Measurements from ENCODE around the gene CCDC50.

The CCDC50 gene

DNA sequence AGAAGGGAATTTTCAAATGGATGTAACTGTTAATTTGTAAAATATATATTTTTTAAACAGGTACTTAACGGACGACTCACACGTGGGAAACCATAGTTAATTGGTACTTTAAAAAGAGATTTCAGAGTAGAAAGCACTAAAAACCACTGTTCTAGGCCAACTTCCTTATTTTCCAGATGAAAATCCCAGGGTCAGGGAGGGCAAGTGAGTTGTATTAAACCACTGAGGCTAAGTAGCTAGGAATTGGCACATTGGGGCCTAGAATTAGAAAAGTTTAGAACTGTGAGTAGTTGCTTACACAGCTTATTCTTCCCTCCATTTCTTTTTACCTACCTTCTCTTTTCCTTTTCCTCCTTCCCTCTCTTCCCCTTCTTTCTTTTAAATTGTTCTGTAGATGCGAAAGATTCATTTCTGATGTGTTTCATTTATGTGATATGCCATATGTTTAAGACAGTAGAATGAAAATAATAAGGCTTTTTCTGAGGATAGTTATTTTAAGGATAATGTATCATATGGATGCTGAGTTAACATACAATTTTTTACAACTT lies 5.2 kb downstream of the CCDC50 start:
- TF ChIP-seq ARNT (IDR thresholded peaks at IDR 0.05) (no peak), LEF1 (IDR thresholded peaks at IDR 0.05; ENCODE audit: borderline replicate concordance) (no peak), SUZ12 (IDR thresholded peaks at IDR 0.05) (no peak), ZNF384 (IDR thresholded peaks at IDR 0.05) (no peak), HDGF (IDR thresholded peaks at IDR 0.05; ENCODE audit: borderline replicate concordance) (no peak), ELF4 (IDR thresholded peaks at IDR 0.05) (no peak), L3MBTL2 (conservative IDR thresholded peaks at IDR 0.05) (no peak), NFRKB (IDR thresholded peaks at IDR 0.05) (no peak), SP1 (IDR thresholded peaks at IDR 0.05) (no peak), FOXM1 (IDR thresholded peaks at IDR 0.05; ENCODE audit: borderline replicate concordance) (no peak), FOXA1 (IDR thresholded peaks at IDR 0.05) (no peak), BHLHE40 (IDR thresholded peaks at IDR 0.05; ENCODE audit: borderline replicate concordance) (no peak), TARDBP (IDR thresholded peaks at IDR 0.05) (no peak), FOXK2 (IDR thresholded peaks at IDR 0.05) (no peak), CTBP1 (IDR thresholded peaks at IDR 0.05; ENCODE audit: borderline replicate concordance) (no peak)
- TF ChIP-seq, protein P1, sequence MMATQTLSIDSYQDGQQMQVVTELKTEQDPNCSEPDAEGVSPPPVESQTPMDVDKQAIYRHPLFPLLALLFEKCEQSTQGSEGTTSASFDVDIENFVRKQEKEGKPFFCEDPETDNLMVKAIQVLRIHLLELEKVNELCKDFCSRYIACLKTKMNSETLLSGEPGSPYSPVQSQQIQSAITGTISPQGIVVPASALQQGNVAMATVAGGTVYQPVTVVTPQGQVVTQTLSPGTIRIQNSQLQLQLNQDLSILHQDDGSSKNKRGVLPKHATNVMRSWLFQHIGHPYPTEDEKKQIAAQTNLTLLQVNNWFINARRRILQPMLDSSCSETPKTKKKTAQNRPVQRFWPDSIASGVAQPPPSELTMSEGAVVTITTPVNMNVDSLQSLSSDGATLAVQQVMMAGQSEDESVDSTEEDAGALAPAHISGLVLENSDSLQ (IDR thresholded peaks at IDR 0.05), result no peak
- no peak for DNase-seq (ENCODE audit: extremely low spot score)
- ChIA-PET POLR2A (no interaction called here), CTCF (no interaction called here)

DNA sequence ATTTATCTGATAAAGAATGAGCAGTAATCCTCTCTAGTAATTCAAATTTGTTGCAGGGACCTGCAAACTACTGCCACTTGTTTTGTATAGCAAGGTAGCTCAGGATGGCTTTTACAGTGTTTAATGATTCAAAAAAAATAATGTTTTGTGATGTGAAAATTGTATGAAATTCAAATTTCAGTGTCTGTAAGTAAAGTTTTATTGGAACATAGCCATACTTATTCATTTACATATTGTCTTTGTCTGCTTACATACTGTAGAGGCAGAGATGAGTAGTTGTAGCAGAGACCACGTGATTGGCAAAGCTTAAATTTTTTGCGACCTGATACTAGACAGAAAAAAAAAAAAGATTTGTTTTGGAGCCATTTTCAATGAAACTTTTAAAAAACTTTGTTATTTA lies 7.6 kb downstream of the CCDC50 start:
- POLR2A ChIA-PET, result interaction anchor here (0.7 kb wide), 1 partner anchor 71 kb away, joined by 3 read pairs; no protein-coding TSS in a partner anchor
- no peak for TF ChIP-seq TARDBP (IDR thresholded peaks at IDR 0.05)
- TF ChIP-seq BHLHE40 (IDR thresholded peaks at IDR 0.05; ENCODE audit: borderline replicate concordance), result no peak
- TF ChIP-seq HDGF (IDR thresholded peaks at IDR 0.05; ENCODE audit: borderline replicate concordance), result no peak
- no peak for TF ChIP-seq LEF1 (IDR thresholded peaks at IDR 0.05; ENCODE audit: borderline replicate concordance)
- TF ChIP-seq FOXK2 (IDR thresholded peaks at IDR 0.05), result no peak
- TF ChIP-seq CTBP1 (IDR thresholded peaks at IDR 0.05; ENCODE audit: borderline replicate concordance), result no peak
- TF ChIP-seq FOXM1 (IDR thresholded peaks at IDR 0.05; ENCODE audit: borderline replicate concordance), result no peak
- TF ChIP-seq, protein P1 (IDR thresholded peaks at IDR 0.05), result no peak
- TF ChIP-seq ARNT (IDR thresholded peaks at IDR 0.05), result no peak
- no peak for TF ChIP-seq L3MBTL2 (conservative IDR thresholded peaks at IDR 0.05)
- TF ChIP-seq ELF4 (IDR thresholded peaks at IDR 0.05), result no peak
- no peak for TF ChIP-seq NFRKB (IDR thresholded peaks at IDR 0.05)
- TF ChIP-seq SUZ12 (IDR thresholded peaks at IDR 0.05), result no peak
- no peak for TF ChIP-seq SP1 (IDR thresholded peaks at IDR 0.05)
- CTCF ChIA-PET, result no interaction called here
- DNase-seq (ENCODE audit: extremely low spot score), result no peak

DNA sequence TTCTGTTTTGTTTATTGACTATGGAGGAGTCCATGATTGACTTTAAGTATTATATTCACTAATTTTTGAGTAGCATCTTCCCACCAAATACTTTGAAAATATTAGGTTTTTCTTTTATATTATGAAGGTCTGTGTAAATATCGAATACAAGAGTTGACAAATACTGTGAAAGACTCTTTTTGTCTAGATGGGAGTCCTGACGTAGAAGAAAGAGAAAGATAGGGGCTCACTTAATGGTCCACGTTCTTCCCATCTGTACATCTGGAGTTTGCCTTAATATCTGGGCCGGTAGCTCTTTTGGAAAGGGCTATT lies 8.9 kb downstream of the CCDC50 start:
- ChIA-PET POLR2A (no interaction called here), CTCF (no interaction called here)

DNA sequence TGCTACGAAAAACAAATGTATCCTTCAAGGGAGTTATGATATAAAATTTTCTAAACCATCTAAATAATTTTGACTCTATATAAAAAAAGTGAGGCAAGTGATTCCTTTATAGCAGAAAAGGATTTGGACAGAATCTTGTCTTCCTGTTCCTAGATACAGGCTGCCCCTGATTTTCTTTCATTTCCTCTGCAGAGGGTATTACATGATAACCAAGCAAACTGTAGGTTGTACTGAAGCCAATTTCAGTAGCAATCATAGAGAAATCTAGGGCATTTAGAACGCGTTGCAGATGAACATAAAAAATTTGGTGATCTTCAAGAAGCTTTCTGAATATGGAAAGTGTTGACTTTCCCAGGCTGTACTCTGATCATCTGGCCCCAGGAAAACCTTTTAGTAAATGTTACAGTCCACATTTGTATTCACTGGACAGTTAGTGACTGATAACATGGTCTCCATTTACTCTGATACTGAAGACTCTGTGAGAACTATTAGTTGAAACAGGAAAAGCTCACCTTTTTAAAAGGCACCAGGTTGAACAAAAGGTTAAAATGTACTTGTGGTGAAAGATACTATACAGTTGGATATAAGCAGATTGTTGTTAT lies 10.2 kb downstream of the CCDC50 start:
- no peak for DNase-seq (ENCODE audit: extremely low spot score)
- POLR2A ChIA-PET, result no interaction called here

More for the DNA sequence above, 8.9 kb downstream of the CCDC50 start:
- no peak for DNase-seq (ENCODE audit: extremely low spot score)
- TF ChIP-seq FOXM1 (IDR thresholded peaks at IDR 0.05; ENCODE audit: borderline replicate concordance), result no peak
- TF ChIP-seq, protein P1 (IDR thresholded peaks at IDR 0.05), result no peak
- TF ChIP-seq SP1 (IDR thresholded peaks at IDR 0.05), result no peak
- no peak for TF ChIP-seq ZNF384 (IDR thresholded peaks at IDR 0.05)
- TF ChIP-seq L3MBTL2 (conservative IDR thresholded peaks at IDR 0.05), result no peak
- no peak for TF ChIP-seq CTBP1 (IDR thresholded peaks at IDR 0.05; ENCODE audit: borderline replicate concordance)
- no peak for TF ChIP-seq BHLHE40 (IDR thresholded peaks at IDR 0.05; ENCODE audit: borderline replicate concordance)
- TF ChIP-seq NFRKB (IDR thresholded peaks at IDR 0.05), result no peak

DNA sequence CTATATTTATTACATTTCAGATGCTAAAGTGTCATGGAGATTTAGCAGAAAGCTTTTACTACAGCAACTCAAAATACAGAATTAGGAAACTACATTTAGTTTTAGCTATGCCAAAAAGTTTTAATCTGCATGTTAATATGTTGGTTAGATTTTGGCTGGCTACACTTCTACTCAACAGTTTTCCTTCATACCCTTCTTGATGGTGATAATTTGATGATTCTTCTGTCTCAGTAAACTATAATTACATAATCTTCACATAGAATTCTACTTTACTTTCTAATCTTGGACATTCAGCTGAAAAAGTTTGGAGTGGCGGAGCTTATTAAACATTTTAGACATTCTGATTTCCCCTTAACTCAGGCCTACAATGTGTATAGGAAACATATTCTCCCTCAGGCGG lies 11.2 kb downstream of the CCDC50 start:
- TF ChIP-seq TARDBP (IDR thresholded peaks at IDR 0.05) (no peak), L3MBTL2 (conservative IDR thresholded peaks at IDR 0.05) (no peak), HDGF (IDR thresholded peaks at IDR 0.05; ENCODE audit: borderline replicate concordance) (no peak), FOXK2 (IDR thresholded peaks at IDR 0.05) (no peak), NFRKB (IDR thresholded peaks at IDR 0.05) (no peak), ZNF384 (IDR thresholded peaks at IDR 0.05) (no peak), LEF1 (IDR thresholded peaks at IDR 0.05; ENCODE audit: borderline replicate concordance) (no peak), BHLHE40 (IDR thresholded peaks at IDR 0.05; ENCODE audit: borderline replicate concordance) (no peak), ELF4 (IDR thresholded peaks at IDR 0.05) (no peak), ARNT (IDR thresholded peaks at IDR 0.05) (no peak), FOXM1 (IDR thresholded peaks at IDR 0.05; ENCODE audit: borderline replicate concordance) (no peak), SUZ12 (IDR thresholded peaks at IDR 0.05) (no peak)
- TF ChIP-seq, protein P1 (IDR thresholded peaks at IDR 0.05), result no peak
- CTCF ChIA-PET, result interaction anchor here (1.4 kb wide), 1 partner anchor 26 kb away, joined by 3 read pairs; no protein-coding TSS in a partner anchor
- no peak for DNase-seq (ENCODE audit: extremely low spot score)
- POLR2A ChIA-PET, result no interaction called here

More for the DNA sequence above, 10.2 kb downstream of the CCDC50 start:
- CTCF ChIA-PET, result no interaction called here
- TF ChIP-seq NFRKB (IDR thresholded peaks at IDR 0.05) (no peak), L3MBTL2 (conservative IDR thresholded peaks at IDR 0.05) (no peak), ELF4 (IDR thresholded peaks at IDR 0.05) (no peak)

Measured in HEK293T (cell line).